ENCODE results near the gene TRAF3. TPM values are rescaled to one million over a fixed set of nuclear protein-coding genes. Genes with fewer than 3 reads are reported as not detected.

Gene TRAF3
- total RNA-seq, 2 donors from 2014 or later: 12.2 to 15.7 TPM

GRCh38 chr14:102898298-102898697 lies 121.0 kb downstream of the TRAF3 start:
- ATAC-seq (no peak), DNase-seq (no peak)
- intact Hi-C loops (cut with DNase I): no loop called here

GRCh38 chr14:102898776-102899515 lies 121.7 kb downstream of the TRAF3 start:
- intact Hi-C loops (cut with DNase I): no loop called here

GRCh38 chr14:102899516-102899900 lies 122.3 kb downstream of the TRAF3 start:
- intact Hi-C loops (cut with DNase I): no loop called here
- no peak for DNase-seq
- ATAC-seq: no peak

More at GRCh38 chr14:102898776-102899515, 121.7 kb downstream of the TRAF3 start:
- DNase-seq (no peak), ATAC-seq (no peak)

GRCh38 chr14:102900631-102901571 lies 123.7 kb downstream of the TRAF3 start:
- ATAC-seq: peak; percentile 19 to 40
- no peak for DNase-seq

GRCh38 chr14:102901633-102902032 lies 124.4 kb downstream of the TRAF3 start:
- ATAC-seq (no peak), DNase-seq (no peak)
- intact Hi-C loops (cut with DNase I): no loop called here

More at GRCh38 chr14:102900631-102901571, 123.7 kb downstream of the TRAF3 start:
- intact Hi-C loops (cut with DNase I): no loop called here

- ATAC-seq (no peak), DNase-seq (no peak)
- intact Hi-C loops (cut with DNase I): no loop called here
Observed at GRCh38 chr14:102902086-102902485, 124.8 kb downstream of the TRAF3 start.

GRCh38 chr14:102902523-102903247 lies 125.4 kb downstream of the TRAF3 start:
- ATAC-seq (no peak), DNase-seq (no peak)
- intact Hi-C loops (cut with DNase I): no loop called here

GRCh38 chr14:102903248-102903888 lies 126.1 kb downstream of the TRAF3 start:
- DNase-seq (no peak), ATAC-seq (no peak)
- intact Hi-C loops (cut with DNase I): no loop called here

- no peak for ATAC-seq
- intact Hi-C loops (cut with DNase I): no loop called here
- DNase-seq: no peak
Observed at GRCh38 chr14:102903889-102904512, 126.8 kb downstream of the TRAF3 start.

- ATAC-seq: no peak
- intact Hi-C loops (cut with DNase I): no loop called here
- DNase-seq: no peak
Observed at GRCh38 chr14:102905116-102906108, 128.2 kb downstream of the TRAF3 start.

- intact Hi-C loops (cut with DNase I): no loop called here
- no peak for DNase-seq
- ATAC-seq: no peak
Observed at GRCh38 chr14:102906616-102907302, 129.5 kb downstream of the TRAF3 start.

- intact Hi-C loops (cut with DNase I): no loop called here
- DNase-seq: no peak
- no peak for ATAC-seq
Observed at GRCh38 chr14:102907303-102907844, 130.1 kb downstream of the TRAF3 start.

GRCh38 chr14:102907980-102908730 lies 130.9 kb downstream of the TRAF3 start:
- DNase-seq: no peak
- intact Hi-C loops (cut with DNase I): no loop called here
- no peak for ATAC-seq

GRCh38 chr14:102908766-102909455 lies 131.7 kb downstream of the TRAF3 start:
- DNase-seq (no peak), ATAC-seq (no peak)
- intact Hi-C loops (cut with DNase I): no loop called here

- intact Hi-C loops (cut with DNase I): no loop called here
- ATAC-seq: no peak
- DNase-seq: no peak
Observed at GRCh38 chr14:102909462-102909861, 132.2 kb downstream of the TRAF3 start.
